Spleen (tissue), 7 donors: ENCODE measurements around the gene CEMIP.

Source experiments
- CTCF ChIP-seq, 11 experiments: fragments of 200-600 bp in 7 of 11; fragments of 450-650 bp in 4 of 11; sonication (generic) in 4 of 11; IDR thresholded peaks in 8 of 11; conservative IDR thresholded peaks in 3 of 11; 1 replicate in 7 of 11; 2 replicates in 4 of 11; pipeline versions ENCODE4 v1.4.0 to v1.8.0; 2016 to 2021; ENCODE audit warnings: antibody characterized with exemption in 11 of 11, inconsistent platforms in 4 of 11, mild to moderate bottlenecking in 1 of 11
- POLR2A ChIP-seq, 3 donors: fragments of 450-650 bp; IDR thresholded peaks; one replicate each; pipeline ENCODE4 v1.5.1; 2017; ENCODE audit warnings: antibody characterized with exemption in 3 of 3, mild to moderate bottlenecking in 1 of 3
- donor health status: DM: no; HTN: no; CAD: no; lungs with moderate emphysema.
- donor health status: DM: no; HTN: no; CAD: no.
- donor health status: DM: no; HTN: no; CAD: no.

GRCh38 chr15:80921736-80922410, 142.7 kb downstream of the CEMIP start:
- no peak for TF ChIP-seq CTCF (IDR thresholded peaks at IDR 0.05 in 8 of 11, conservative IDR thresholded peaks at IDR 0.05 in 3 of 11)
- no peak for TF ChIP-seq POLR2A (IDR thresholded peaks at IDR 0.05)
